Nephron (organoid): ENCODE results near the gene GADL1.

ENCODE experiments used
- H3K27ac Mint-ChIP-seq, 3 experiments: 2 replicates each; pipeline ENCODE4 v1.8.0; 2020; ENCODE audit warnings: mixed read lengths in 3 of 3, mild to moderate bottlenecking in 2 of 3, moderate library complexity in 1 of 3
- H3K27me3 Mint-ChIP-seq: 2 replicates; pipeline ENCODE4 v1.8.0; 2021; ENCODE audit warnings: low read depth, mild to moderate bottlenecking, moderate library complexity, mixed read lengths
- H3K36me3 Mint-ChIP-seq: 2 replicates; pipeline ENCODE4 v1.8.0; 2020; ENCODE audit warnings: low read depth, mixed read lengths
- H3K4me1 Mint-ChIP-seq: 2 replicates; pipeline ENCODE4 v1.8.0; 2020; ENCODE audit warnings: mixed read lengths
- H3K4me3 Mint-ChIP-seq, 3 experiments: 2 replicates each; pipeline ENCODE4 v1.8.0; 2020; ENCODE audit warnings: mild to moderate bottlenecking in 3 of 3, mixed read lengths in 3 of 3, moderate library complexity in 2 of 3
- H3K9me3 Mint-ChIP-seq: 2 replicates; pipeline ENCODE4 v1.8.0; 2020; ENCODE audit warnings: mixed read lengths
- TF ChIP-seq, protein P1 (sequence below), 3 experiments: fragments of 200-600 bp; sonication (generic); IDR thresholded peaks; one replicate each; pipeline ENCODE4 v1.5.0; 2021; ENCODE audit warnings: antibody characterized with exemption in 3 of 3; ENCODE audit not compliant: unreplicated experiment in 3 of 3

GADL1 gene

GRCh38 chr3:30914696-30915095 lies 20.2 kb upstream of the GADL1 start:
- TF ChIP-seq, protein P1, sequence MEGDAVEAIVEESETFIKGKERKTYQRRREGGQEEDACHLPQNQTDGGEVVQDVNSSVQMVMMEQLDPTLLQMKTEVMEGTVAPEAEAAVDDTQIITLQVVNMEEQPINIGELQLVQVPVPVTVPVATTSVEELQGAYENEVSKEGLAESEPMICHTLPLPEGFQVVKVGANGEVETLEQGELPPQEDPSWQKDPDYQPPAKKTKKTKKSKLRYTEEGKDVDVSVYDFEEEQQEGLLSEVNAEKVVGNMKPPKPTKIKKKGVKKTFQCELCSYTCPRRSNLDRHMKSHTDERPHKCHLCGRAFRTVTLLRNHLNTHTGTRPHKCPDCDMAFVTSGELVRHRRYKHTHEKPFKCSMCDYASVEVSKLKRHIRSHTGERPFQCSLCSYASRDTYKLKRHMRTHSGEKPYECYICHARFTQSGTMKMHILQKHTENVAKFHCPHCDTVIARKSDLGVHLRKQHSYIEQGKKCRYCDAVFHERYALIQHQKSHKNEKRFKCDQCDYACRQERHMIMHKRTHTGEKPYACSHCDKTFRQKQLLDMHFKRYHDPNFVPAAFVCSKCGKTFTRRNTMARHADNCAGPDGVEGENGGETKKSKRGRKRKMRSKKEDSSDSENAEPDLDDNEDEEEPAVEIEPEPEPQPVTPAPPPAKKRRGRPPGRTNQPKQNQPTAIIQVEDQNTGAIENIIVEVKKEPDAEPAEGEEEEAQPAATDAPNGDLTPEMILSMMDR (IDR thresholded peaks at IDR 0.05; ENCODE audit: unreplicated experiment in 3 of 3) = no peak
- no peaks in the 10 kb centered on the region for H3K36me3 Mint-ChIP-seq
- no peak overlapping the region for H3K27ac Mint-ChIP-seq
- no peak overlapping the region for H3K4me3 Mint-ChIP-seq
- no peaks in the 10 kb centered on the region for H3K4me1 Mint-ChIP-seq
- H3K27me3 Mint-ChIP-seq = peaks cover 13% of the 10 kb centered on the region
- H3K9me3 Mint-ChIP-seq = no peaks in the 10 kb centered on the region

- H3K4me1 Mint-ChIP-seq = no peaks in the 10 kb centered on the region
- H3K27me3 Mint-ChIP-seq = peaks cover 13% of the 10 kb centered on the region
- H3K4me3 Mint-ChIP-seq = no peak overlapping the region
- no peak overlapping the region for H3K27ac Mint-ChIP-seq
- H3K36me3 Mint-ChIP-seq = no peaks in the 10 kb centered on the region
- TF ChIP-seq, protein P1 (IDR thresholded peaks at IDR 0.05; ENCODE audit: unreplicated experiment in 3 of 3) = no peak
- no peaks in the 10 kb centered on the region for H3K9me3 Mint-ChIP-seq
These were observed 18.7 kb upstream of the GADL1 start for GRCh38 chr3:30913176-30913575.

DNA sequence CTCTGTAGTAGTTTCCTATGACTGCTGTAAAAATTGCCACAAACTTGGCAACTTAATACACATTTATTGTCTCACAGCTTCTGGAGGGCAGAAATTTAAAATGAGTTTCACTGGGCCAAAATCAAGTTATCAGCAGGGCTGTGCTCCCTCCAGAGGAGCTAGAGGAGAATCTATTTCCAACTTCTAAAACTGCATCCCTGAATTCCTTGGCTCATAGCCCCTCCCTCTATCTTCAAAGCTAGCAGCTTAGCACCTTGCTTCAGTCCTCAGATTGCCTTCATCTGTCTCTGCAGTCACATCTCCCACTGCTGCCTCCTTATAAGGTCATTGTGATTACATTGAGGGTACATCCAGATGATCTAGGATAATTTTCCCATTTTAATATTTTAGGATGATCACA lies 17.8 kb upstream of the GADL1 start:
- no peaks in the 10 kb centered on the region for H3K36me3 Mint-ChIP-seq
- H3K4me3 Mint-ChIP-seq = no peak overlapping the region
- peaks cover 10% of the 10 kb centered on the region for H3K27me3 Mint-ChIP-seq
- H3K9me3 Mint-ChIP-seq = no peaks in the 10 kb centered on the region
- H3K4me1 Mint-ChIP-seq = no peaks in the 10 kb centered on the region
- no peak overlapping the region for H3K27ac Mint-ChIP-seq
- TF ChIP-seq, protein P1 (IDR thresholded peaks at IDR 0.05; ENCODE audit: unreplicated experiment in 3 of 3) = no peak

DNA sequence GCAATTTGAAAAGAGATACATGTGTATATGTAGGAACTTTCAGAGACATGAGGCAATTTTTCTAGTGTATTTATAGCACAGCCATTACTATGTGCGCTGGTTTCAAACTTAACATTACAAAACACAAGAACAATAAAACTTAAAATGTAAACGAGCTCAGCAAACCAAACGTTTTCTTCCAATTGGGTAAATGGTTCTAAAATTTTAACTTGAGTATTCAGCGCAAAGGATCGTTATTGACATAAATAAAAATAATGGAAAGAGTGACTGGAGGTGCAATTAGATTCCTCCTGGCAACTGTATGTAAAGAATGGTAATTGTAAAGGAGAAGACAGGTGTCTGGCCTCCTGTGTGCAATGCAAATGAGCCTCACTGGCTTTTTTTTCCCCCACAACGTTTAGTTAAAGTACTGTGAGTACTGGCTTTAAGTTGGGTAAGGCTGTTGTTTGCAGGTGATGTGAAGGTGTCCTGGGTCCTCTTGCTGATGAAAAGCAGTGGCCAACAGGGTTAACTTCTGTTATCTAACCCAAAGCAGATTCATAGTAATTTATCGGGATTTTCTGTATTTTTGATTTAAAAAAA lies 14.1 kb upstream of the GADL1 start:
- peaks cover 7% of the 10 kb centered on the region for H3K4me1 Mint-ChIP-seq
- TF ChIP-seq, protein P1 (IDR thresholded peaks at IDR 0.05; ENCODE audit: unreplicated experiment in 3 of 3) = no peak
- H3K9me3 Mint-ChIP-seq = no peaks in the 10 kb centered on the region
- no peaks in the 10 kb centered on the region for H3K36me3 Mint-ChIP-seq
- H3K27ac Mint-ChIP-seq = no peak overlapping the region
- H3K4me3 Mint-ChIP-seq = no peak overlapping the region
- peaks cover 13% of the 10 kb centered on the region for H3K27me3 Mint-ChIP-seq

- Mint-ChIP-seq H3K4me3 (no peak overlapping the region), H3K27ac (no peak overlapping the region), H3K4me1 (peaks cover 7% of the 10 kb centered on the region), H3K27me3 (peaks cover 7% of the 10 kb centered on the region), H3K36me3 (no peaks in the 10 kb centered on the region), H3K9me3 (no peaks in the 10 kb centered on the region)
- TF ChIP-seq, protein P1 (IDR thresholded peaks at IDR 0.05; ENCODE audit: unreplicated experiment in 3 of 3) = no peak
These were observed 10.5 kb upstream of the GADL1 start for GRCh38 chr3:30904996-30905395.

GRCh38 chr3:30895329-30895728 lies 868 bp upstream of the GADL1 start:
- Mint-ChIP-seq H3K27me3 (peaks cover 42% of the 10 kb centered on the region), H3K4me3 (peak overlapping the region; percentile 77 to 87 (median 85)), H3K27ac (peak overlapping the region in 2 of 3 experiments; percentile 20 to 51), H3K4me1 (peaks cover 5% of the 10 kb centered on the region), H3K36me3 (no peaks in the 10 kb centered on the region), H3K9me3 (no peaks in the 10 kb centered on the region)
- TF ChIP-seq, protein P1 (IDR thresholded peaks at IDR 0.05; ENCODE audit: unreplicated experiment in 3 of 3) = no peak
